ENCODE results near the gene TNFAIP8L1.

TNFAIP8L1 gene

GRCh38 chr19:4649392-4650047, 10.2 kb downstream of the TNFAIP8L1 start:
- no peaks in the 10 kb centered on the region for H3K79me2 ChIP-seq (ENCODE audit: low read length)
- no peaks in the 10 kb centered on the region for H3K9me3 ChIP-seq (replicated peaks; ENCODE audit: insufficient read depth, low read length)
- no peak for TF ChIP-seq EZH2 (optimal IDR thresholded peaks at IDR 0.05; ENCODE audit: low read depth, low read length)
- no peak for TF ChIP-seq CTCF (IDR thresholded peaks at IDR 0.05; ENCODE audit: low read length)
- no peak for TF ChIP-seq EZH2phosphoT487 (IDR thresholded peaks at IDR 0.05; ENCODE audit: low read length)
- no peak for DNase-seq
- no peak overlapping the region for H3K4me2 ChIP-seq (ENCODE audit: low read depth, low read length)
- no peaks in the 10 kb centered on the region for H3F3A ChIP-seq (ENCODE audit: insufficient read depth, low read length)
- H3K4me1 ChIP-seq (ENCODE audit: low read length), result no peaks in the 10 kb centered on the region
- H2AFZ ChIP-seq (ENCODE audit: low read length), result no peak overlapping the region
- no peaks in the 10 kb centered on the region for H3K9me2 ChIP-seq (replicated peaks; ENCODE audit: insufficient read depth, low read length)
- H3K27ac ChIP-seq (ENCODE audit: low read length), result no peak overlapping the region
- no peaks in the 10 kb centered on the region for H3K27me3 ChIP-seq (replicated peaks; ENCODE audit: insufficient read depth, low read length)
- no peaks in the 10 kb centered on the region for H3K36me3 ChIP-seq (replicated peaks; ENCODE audit: insufficient read depth, low read length)
- H3K4me3 ChIP-seq (ENCODE audit: low read length), result no peak overlapping the region
- no peak overlapping the region for H3K9ac ChIP-seq (ENCODE audit: low read length)
- H4K20me1 ChIP-seq (ENCODE audit: insufficient read depth, low read length), result no peaks in the 10 kb centered on the region

GRCh38 chr19:4650159-4650558, 10.8 kb downstream of the TNFAIP8L1 start:
- H3K27me3 ChIP-seq (replicated peaks; ENCODE audit: insufficient read depth, low read length), result no peaks in the 10 kb centered on the region
- H3K9me3 ChIP-seq (replicated peaks; ENCODE audit: insufficient read depth, low read length), result no peaks in the 10 kb centered on the region
- no peak overlapping the region for H3K4me2 ChIP-seq (ENCODE audit: low read depth, low read length)
- H3K36me3 ChIP-seq (replicated peaks; ENCODE audit: insufficient read depth, low read length), result no peaks in the 10 kb centered on the region
- H3K9ac ChIP-seq (ENCODE audit: low read length), result no peak overlapping the region
- H2AFZ ChIP-seq (ENCODE audit: low read length), result no peak overlapping the region
- TF ChIP-seq CTCF (IDR thresholded peaks at IDR 0.05; ENCODE audit: low read length) (no peak), EZH2phosphoT487 (IDR thresholded peaks at IDR 0.05; ENCODE audit: low read length) (no peak), EZH2 (optimal IDR thresholded peaks at IDR 0.05; ENCODE audit: low read depth, low read length) (no peak)
- no peak overlapping the region for H3K27ac ChIP-seq (ENCODE audit: low read length)
- no peak overlapping the region for H3K4me3 ChIP-seq (ENCODE audit: low read length)
- no peaks in the 10 kb centered on the region for H3K9me2 ChIP-seq (replicated peaks; ENCODE audit: insufficient read depth, low read length)
- H3K79me2 ChIP-seq (ENCODE audit: low read length), result no peaks in the 10 kb centered on the region
- no peaks in the 10 kb centered on the region for H3K4me1 ChIP-seq (ENCODE audit: low read length)
- peaks cover 2% of the 10 kb centered on the region; the same call in 1 of the 2 replicates for H3F3A ChIP-seq (ENCODE audit: insufficient read depth, low read length)
- no peaks in the 10 kb centered on the region for H4K20me1 ChIP-seq (ENCODE audit: insufficient read depth, low read length)
- no peak for DNase-seq

- Histone ChIP-seq H3K4me2 (ENCODE audit: low read depth, low read length) (no peak overlapping the region), H3F3A (ENCODE audit: insufficient read depth, low read length) (peaks cover 6% of the 10 kb centered on the region; the same call in 1 of the 2 replicates), H3K27me3 (replicated peaks; ENCODE audit: insufficient read depth, low read length) (no peaks in the 10 kb centered on the region), H3K9me2 (replicated peaks; ENCODE audit: insufficient read depth, low read length) (no peaks in the 10 kb centered on the region), H3K27ac (ENCODE audit: low read length) (no peak overlapping the region), H3K79me2 (ENCODE audit: low read length) (no peaks in the 10 kb centered on the region), H3K4me3 (ENCODE audit: low read length) (no peak overlapping the region), H3K9ac (ENCODE audit: low read length) (no peak overlapping the region), H4K20me1 (ENCODE audit: insufficient read depth, low read length) (no peaks in the 10 kb centered on the region), H3K4me1 (ENCODE audit: low read length) (no peaks in the 10 kb centered on the region), H3K36me3 (replicated peaks; ENCODE audit: insufficient read depth, low read length) (no peaks in the 10 kb centered on the region), H2AFZ (ENCODE audit: low read length) (no peak overlapping the region), H3K9me3 (replicated peaks; ENCODE audit: insufficient read depth, low read length) (no peaks in the 10 kb centered on the region)
- no peak for DNase-seq
- no peak for TF ChIP-seq CTCF (IDR thresholded peaks at IDR 0.05; ENCODE audit: low read length)
Observed at GRCh38 chr19:4652075-4652474, 12.8 kb downstream of the TNFAIP8L1 start.
